Esophagus muscularis mucosa (tissue), 3 donors: ENCODE measurements around the gene NUP210.

Experiments used
- CTCF ChIP-seq, 3 experiments: fragments of 200-600 bp in 2 of 3; fragments of 450-650 bp in 1 of 3; sonication (generic) in 2 of 3; IDR thresholded peaks; one replicate each; pipeline ENCODE4 v1.5.1; 2017 to 2019; ENCODE audit warnings: antibody characterized with exemption in 3 of 3, mild to moderate bottlenecking in 2 of 3, moderate library complexity in 1 of 3
- POLR2A ChIP-seq: fragments of 450-650 bp; IDR thresholded peaks from one replicate; pipeline ENCODE4 v1.6.1; 2017; ENCODE audit warnings: antibody characterized with exemption, moderate library complexity, mild to moderate bottlenecking, low read depth
- POLR2AphosphoS5 ChIP-seq, 2 donors: sonication (generic); formaldehyde crosslinking; IDR thresholded peaks; one replicate each; pipeline ENCODE4 v1.6.1; 2017; ENCODE audit warnings: antibody characterized with exemption in 2 of 2

DNA sequence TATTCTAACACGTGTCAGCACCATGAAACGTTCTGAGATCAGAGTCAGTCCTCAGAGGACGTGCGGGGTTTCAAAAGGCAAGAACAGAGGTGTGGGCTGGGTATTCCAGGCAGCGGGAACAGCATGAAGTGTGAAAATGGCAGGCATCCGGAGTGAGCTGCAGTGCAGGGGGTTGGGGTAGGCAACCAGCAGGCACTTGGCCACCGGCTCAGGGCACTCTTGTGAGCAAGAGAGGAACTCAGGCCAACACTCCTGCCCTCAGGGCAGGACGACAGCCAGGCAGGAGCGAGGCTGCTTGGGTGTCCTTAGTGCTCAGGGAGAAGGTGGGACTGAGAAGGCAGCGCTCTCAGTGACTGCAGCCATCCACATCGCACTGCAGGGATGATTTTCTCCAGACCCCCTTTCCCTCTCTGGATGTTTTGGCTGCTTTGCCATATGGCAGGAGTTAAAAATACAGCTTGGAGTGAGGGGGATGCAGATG lies 151.1 kb downstream of the NUP210 start:
- TF ChIP-seq POLR2A (no peak), CTCF (IDR thresholded peaks at IDR 0.05) (no peak), POLR2AphosphoS5 (IDR thresholded peaks at IDR 0.05) (no peak)
